ENCODE data around the gene CCDC6. TPM values are rescaled to one million over a fixed set of nuclear protein-coding genes. Genes with fewer than 3 reads are reported as not detected.

Gene CCDC6
- total RNA-seq, 1 experiment from 2014 or later, result 54.9 TPM

DNA sequence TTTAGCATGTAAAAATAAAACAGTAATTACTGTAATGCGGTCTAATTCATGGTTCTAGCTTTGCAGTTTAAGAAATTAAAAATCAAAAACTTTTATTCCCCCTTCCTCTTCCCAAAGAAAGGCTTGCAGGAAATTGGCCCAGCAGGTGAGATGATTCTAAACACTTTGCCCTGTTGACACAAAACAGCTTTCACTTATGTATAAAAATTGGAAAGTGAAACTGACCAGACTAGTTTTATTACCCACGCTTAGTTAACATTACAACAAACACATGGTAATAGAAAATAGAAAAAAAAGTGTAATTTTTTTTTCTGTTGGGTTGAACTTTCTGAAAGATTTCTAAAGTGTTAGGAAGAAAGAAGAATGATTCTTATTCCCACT is 1.2 kb upstream of the CCDC6 start:
- DNase-seq (ENCODE audit: low read depth, low spot score) (no peak), ATAC-seq (no peak)
- RAD21 ChIA-PET (ENCODE audit: low non-redundant PET in 1 of 2, low total read pairs in 2 of 2, uncharacterized antibody in 2 of 2, unreplicated experiment in 2 of 2), result no interaction called here
- Histone ChIP-seq H3K27ac (ENCODE audit: low read depth, low read length) (peak overlapping the region; percentile 66), H3K79me2 (ENCODE audit: insufficient read depth, low read length) (peaks cover 37% of the 10 kb centered on the region), H3K4me3 (replicated peaks in 1 of 2; ENCODE audit: low read depth in 1 of 2, low read length in 2 of 2) (peak overlapping the region; percentile 93 to 95), H3K9me2 (ENCODE audit: insufficient read depth) (no peaks in the 10 kb centered on the region), H3K9ac (ENCODE audit: low read length) (peak overlapping the region; percentile 91), H3K27me3 (ENCODE audit: insufficient read depth, low read length) (no peaks in the 10 kb centered on the region), H4K20me1 (ENCODE audit: insufficient read depth) (peaks cover 5% of the 10 kb centered on the region; the same call in 1 of the 2 replicates), H2AFZ (ENCODE audit: low read depth, low read length, poor library complexity, severe bottlenecking) (peak overlapping the region; percentile 9), H3K36me3 (ENCODE audit: control insufficient read depth in 1 of 2, insufficient read depth in 2 of 2, low read length in 2 of 2) (no peaks in the 10 kb centered on the region), H3K4me1 (ENCODE audit: control insufficient read depth in 1 of 2, insufficient read depth in 2 of 2, low read length in 2 of 2) (peaks cover 16 to 33% of the 10 kb centered on the region in 2 experiments), H3K4me2 (ENCODE audit: low read length) (peak overlapping the region; percentile 84), H3K9me3 (ENCODE audit: control insufficient read depth in 1 of 2, insufficient read depth in 1 of 2, low read depth in 1 of 2, low read length in 2 of 2) (no peaks in the 10 kb centered on the region)
- POLR2A ChIA-PET, result no interaction called here
- intact Hi-C loops (cut with micrococcal nuclease), result loop anchor here (5.0 kb wide), 1 partner anchor 60 kb away; no protein-coding TSS in a partner anchor
- BruUV-seq (replicated peaks), result no TSS peak
- CTCF ChIA-PET, result interaction anchor here (1.5 kb wide), 1 partner anchor 281 kb away, joined by 5 read pairs; no protein-coding TSS in a partner anchor
- TF ChIP-seq, protein P1, sequence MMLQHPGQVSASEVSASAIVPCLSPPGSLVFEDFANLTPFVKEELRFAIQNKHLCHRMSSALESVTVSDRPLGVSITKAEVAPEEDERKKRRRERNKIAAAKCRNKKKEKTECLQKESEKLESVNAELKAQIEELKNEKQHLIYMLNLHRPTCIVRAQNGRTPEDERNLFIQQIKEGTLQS (IDR thresholded peaks at IDR 0.05), result no peak
- TF ChIP-seq ZNF274 (IDR thresholded peaks at IDR 0.05; ENCODE audit: low read depth, low read length), result no peak
- TF ChIP-seq, protein P2, sequence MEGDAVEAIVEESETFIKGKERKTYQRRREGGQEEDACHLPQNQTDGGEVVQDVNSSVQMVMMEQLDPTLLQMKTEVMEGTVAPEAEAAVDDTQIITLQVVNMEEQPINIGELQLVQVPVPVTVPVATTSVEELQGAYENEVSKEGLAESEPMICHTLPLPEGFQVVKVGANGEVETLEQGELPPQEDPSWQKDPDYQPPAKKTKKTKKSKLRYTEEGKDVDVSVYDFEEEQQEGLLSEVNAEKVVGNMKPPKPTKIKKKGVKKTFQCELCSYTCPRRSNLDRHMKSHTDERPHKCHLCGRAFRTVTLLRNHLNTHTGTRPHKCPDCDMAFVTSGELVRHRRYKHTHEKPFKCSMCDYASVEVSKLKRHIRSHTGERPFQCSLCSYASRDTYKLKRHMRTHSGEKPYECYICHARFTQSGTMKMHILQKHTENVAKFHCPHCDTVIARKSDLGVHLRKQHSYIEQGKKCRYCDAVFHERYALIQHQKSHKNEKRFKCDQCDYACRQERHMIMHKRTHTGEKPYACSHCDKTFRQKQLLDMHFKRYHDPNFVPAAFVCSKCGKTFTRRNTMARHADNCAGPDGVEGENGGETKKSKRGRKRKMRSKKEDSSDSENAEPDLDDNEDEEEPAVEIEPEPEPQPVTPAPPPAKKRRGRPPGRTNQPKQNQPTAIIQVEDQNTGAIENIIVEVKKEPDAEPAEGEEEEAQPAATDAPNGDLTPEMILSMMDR (IDR thresholded peaks at IDR 0.05 in 2 of 3, conservative IDR thresholded peaks at IDR 0.05 in 1 of 3; ENCODE audit: borderline replicate concordance in 1 of 3, insufficient read depth in 1 of 3, low read depth in 2 of 3, low read length in 2 of 3), result no peak
- no peak for TF ChIP-seq ZFX (IDR thresholded peaks at IDR 0.05)
- TF ChIP-seq ELF1 (IDR thresholded peaks at IDR 0.05; ENCODE audit: borderline replicate concordance, low read depth), result no peak
- no peak for TF ChIP-seq JUND (IDR thresholded peaks at IDR 0.05)
- no peak for TF ChIP-seq SP1 (IDR thresholded peaks at IDR 0.05; ENCODE audit: low read depth)
- TF ChIP-seq RAD21 (IDR thresholded peaks at IDR 0.05; ENCODE audit: low read depth), result no peak
- no peak for TF ChIP-seq POLR2AphosphoS5 (IDR thresholded peaks at IDR 0.05; ENCODE audit: low read depth, low read length)
- TF ChIP-seq EZH2 (IDR thresholded peaks at IDR 0.05), result no peak
- no peak for TF ChIP-seq YY1 (IDR thresholded peaks at IDR 0.05; ENCODE audit: extremely low read depth, insufficient replicate concordance, low read depth, low read length)
- TF ChIP-seq, protein P3, sequence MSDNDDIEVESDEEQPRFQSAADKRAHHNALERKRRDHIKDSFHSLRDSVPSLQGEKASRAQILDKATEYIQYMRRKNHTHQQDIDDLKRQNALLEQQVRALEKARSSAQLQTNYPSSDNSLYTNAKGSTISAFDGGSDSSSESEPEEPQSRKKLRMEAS (IDR thresholded peaks at IDR 0.05), result no peak
- TF ChIP-seq TCF7L2 (IDR thresholded peaks at IDR 0.05; ENCODE audit: borderline replicate concordance, extremely low read depth, insufficient read depth, insufficient read length), result no peak
- TF ChIP-seq, protein P4, sequence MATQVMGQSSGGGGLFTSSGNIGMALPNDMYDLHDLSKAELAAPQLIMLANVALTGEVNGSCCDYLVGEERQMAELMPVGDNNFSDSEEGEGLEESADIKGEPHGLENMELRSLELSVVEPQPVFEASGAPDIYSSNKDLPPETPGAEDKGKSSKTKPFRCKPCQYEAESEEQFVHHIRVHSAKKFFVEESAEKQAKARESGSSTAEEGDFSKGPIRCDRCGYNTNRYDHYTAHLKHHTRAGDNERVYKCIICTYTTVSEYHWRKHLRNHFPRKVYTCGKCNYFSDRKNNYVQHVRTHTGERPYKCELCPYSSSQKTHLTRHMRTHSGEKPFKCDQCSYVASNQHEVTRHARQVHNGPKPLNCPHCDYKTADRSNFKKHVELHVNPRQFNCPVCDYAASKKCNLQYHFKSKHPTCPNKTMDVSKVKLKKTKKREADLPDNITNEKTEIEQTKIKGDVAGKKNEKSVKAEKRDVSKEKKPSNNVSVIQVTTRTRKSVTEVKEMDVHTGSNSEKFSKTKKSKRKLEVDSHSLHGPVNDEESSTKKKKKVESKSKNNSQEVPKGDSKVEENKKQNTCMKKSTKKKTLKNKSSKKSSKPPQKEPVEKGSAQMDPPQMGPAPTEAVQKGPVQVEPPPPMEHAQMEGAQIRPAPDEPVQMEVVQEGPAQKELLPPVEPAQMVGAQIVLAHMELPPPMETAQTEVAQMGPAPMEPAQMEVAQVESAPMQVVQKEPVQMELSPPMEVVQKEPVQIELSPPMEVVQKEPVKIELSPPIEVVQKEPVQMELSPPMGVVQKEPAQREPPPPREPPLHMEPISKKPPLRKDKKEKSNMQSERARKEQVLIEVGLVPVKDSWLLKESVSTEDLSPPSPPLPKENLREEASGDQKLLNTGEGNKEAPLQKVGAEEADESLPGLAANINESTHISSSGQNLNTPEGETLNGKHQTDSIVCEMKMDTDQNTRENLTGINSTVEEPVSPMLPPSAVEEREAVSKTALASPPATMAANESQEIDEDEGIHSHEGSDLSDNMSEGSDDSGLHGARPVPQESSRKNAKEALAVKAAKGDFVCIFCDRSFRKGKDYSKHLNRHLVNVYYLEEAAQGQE (IDR thresholded peaks at IDR 0.05; ENCODE audit: low read depth), result no peak
- TF ChIP-seq CBX3 (IDR thresholded peaks at IDR 0.05; ENCODE audit: low read depth), result no peak
- no peak for TF ChIP-seq EGR1 (IDR thresholded peaks at IDR 0.05; ENCODE audit: low read depth)
